T follicular helper cell (primary cell): Measurements from ENCODE around the gene ISM2.
A peak's percentile ranks its signal among the peaks of the same experiment; 100 is the strongest.

ENCODE experiments used
- DNase-seq: peaks from one replicate; pipeline ENCODE4 v3.0.0-alpha.2; 2020; ENCODE audit warnings: low read depth

Gene ISM2

DNA sequence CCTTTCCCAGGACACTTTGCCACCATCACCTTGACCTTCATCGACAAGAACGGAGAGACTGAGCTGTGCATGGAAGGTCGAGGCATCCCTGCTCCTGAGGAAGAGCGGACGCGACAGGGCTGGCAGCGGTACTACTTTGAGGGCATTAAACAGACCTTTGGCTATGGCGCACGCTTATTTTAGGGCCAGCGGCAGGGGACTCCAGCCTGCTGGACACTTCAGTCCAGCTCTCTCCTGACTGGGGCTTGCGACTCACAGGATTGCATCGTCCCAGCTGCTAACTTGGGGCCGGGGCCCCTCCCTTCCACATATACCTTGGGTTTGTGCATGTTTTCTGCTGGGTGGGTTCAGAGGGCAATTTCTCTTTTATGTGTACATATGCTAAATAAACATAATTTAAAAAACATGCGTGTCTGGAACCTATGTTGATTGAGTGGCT, 29.5 kb downstream of the ISM2 start:
- DNase-seq = no peak

DNA sequence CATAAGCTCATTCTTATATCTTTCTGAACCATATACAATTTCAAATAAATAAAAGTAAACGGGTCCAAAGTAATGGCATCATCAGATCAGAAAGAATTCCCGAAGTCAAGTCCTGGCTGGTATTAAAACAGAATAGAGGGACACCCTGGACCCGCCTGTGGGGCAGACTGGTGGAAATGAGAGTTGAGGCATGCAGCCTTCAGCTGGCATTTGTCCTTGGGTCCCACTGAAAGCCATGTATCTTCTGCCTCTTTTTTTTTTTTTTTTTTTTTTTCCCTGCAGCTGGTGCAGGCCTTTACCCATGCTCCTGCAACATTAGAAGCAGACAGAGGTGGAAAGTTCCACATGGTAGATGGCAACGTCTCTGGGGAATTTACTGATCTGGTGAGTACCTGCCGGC, 30.8 kb downstream of the ISM2 start:
- no peak for DNase-seq

- peak; percentile 43 for DNase-seq
These were observed 39.4 kb downstream of the ISM2 start for GRCh38 chr14:77459072-77459723.

DNA sequence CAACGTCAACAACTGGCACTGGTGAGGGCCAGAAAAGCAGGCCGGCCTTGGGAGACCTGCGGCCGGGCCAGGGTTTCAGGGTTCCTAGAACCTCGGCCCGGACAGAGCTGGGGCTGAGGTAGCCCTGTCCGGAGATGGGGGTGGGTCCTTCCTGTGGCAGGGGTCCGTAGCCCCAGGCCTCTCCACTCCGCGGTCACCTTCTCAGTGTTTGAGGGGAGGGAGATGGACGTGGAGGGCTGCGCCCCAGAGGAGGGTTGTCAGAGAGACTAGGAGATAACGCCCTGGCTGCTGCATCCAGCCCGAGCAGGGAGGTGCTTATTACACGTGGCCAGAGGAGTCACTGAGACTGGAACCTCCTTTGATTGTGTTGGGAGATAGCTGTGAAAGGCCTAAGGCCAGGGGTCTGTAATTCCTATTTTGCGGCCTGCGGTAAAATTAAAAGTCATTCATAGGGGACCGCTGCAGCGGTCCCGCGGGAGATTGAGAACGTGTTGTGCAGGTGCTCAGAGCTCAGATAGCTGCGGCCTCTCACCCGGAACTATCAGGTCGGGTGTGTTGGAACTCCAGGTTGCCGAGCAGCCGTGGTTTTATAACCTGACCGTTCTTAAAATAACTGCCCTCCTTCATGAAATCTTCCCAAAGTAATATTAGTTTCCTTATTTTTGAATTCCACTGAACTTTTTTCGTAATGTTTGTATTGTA, 40.2 kb downstream of the ISM2 start:
- peak; percentile 2 for DNase-seq

GRCh38 chr14:77457522-77458248, 40.9 kb downstream of the ISM2 start, which contains the start of the genes AHSA1 and VIPAS39:
AHSA1 (plus strand) TSS chr14:77458093; CDS start chr14:77458190, 97 bp downstream.
VIPAS39 (minus strand) TSS chr14:77457601; CDS start chr14:77454102, 3,499 bp downstream.
- DNase-seq = peak; percentile 92

- peak; percentile 1 for DNase-seq
These were observed 41.5 kb downstream of the ISM2 start for GRCh38 chr14:77457115-77457521.

DNA sequence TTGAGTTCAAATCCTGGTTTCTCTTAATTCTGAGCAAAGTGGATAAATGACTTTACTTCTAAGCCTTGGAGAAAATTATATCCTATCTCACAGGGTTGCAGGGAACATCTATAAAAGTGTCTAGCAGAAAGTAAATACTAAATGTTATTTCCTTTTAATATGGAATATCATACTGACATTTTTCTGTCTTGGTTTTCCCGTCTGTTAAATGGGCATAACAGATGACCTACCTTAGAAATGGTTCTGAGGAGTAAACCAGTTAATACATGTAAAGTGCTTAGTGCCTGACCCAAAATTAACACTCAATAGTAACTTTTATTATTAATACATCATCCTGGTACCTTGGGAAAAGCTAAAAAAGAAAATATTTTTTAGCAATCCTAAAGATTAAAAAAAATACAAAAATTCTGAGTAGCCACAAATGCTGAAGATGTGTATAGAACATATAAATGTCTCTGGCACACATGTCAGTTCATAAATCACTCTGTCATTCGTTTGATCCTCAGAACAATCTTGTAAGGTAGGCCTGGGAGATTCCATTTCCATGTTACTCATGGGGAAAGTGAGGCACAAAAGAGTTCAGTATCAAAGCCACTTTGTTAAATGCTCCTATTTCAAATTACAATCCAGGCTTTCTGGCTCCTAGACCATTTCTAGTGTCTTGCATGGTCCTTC, 42.5 kb downstream of the ISM2 start:
- DNase-seq = no peak

GRCh38 chr14:77442196-77442595, 56.4 kb downstream of the ISM2 start:
- no peak for DNase-seq

DNA sequence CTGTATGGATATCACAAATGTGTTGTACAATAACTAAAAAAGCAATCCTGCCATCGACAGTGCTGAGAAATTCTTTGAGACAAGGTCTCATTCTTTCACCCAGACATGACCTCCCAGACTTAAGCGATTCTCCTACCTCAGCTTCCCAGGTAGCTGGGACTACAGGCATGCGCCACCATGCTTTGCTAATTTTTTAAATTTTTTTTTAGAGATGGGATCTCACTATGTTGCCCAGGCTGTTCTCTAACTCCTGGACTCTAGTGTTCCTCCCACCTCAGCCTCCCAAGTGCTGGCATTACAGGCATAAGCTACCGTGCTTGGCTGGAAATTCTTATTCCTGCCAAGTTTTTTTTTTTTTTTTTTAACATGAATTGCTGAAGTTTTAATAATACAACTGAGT, 58.8 kb downstream of the ISM2 start:
- no peak for DNase-seq

DNA sequence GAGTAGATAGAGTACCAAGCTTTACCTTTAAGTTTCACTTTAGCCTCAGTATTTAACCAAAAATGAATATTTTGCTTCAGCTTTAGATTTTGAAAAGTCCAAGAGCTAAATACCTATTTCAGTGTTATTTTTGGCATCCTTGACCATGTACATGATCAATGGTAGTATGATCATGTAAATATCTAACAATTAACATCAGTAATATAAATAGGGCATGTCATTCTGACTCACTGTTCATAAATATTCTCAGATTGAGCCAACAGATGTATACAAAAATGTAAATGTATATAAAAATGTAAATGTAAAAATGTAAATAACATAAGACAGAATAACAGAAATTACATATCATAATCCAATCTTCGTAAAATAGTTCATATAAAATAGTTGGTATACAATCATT, 60.0 kb downstream of the ISM2 start:
- no peak for DNase-seq

GRCh38 chr14:77436042-77436441, 62.6 kb downstream of the ISM2 start:
- no peak for DNase-seq

GRCh38 chr14:77426396-77426795, 72.2 kb downstream of the ISM2 start:
- no peak for DNase-seq

- DNase-seq = no peak
These were observed 73.8 kb downstream of the ISM2 start for GRCh38 chr14:77424862-77425261.
